Astrocyte (in vitro differentiated cells and primary cell): ENCODE measurements around the gene FAM81B.

ENCODE experiments used
- CTCF ChIP-seq: IDR thresholded peaks from 2 replicates; pipeline ENCODE4 v1.5.1; 2011; ENCODE audit warnings: low read depth, mild to moderate bottlenecking, inconsistent platforms, low read length, moderate library complexity; ENCODE audit not compliant: insufficient read depth
- EZH2 ChIP-seq: IDR thresholded peaks from 2 replicates; pipeline ENCODE4 v1.6.1; 2012; ENCODE audit warnings: mild to moderate bottlenecking, low read length, inconsistent platforms; ENCODE audit not compliant: insufficient read depth

- TF ChIP-seq CTCF = no peak
- no peak for TF ChIP-seq EZH2
Measured at GRCh38 chr5:95380103-95380628, 11.0 kb upstream of the FAM81B start.
